GM23338 (cell line): ENCODE measurements around the gene FBXL17. TPM values are rescaled to one million over a fixed set of nuclear protein-coding genes. Genes with fewer than 3 reads are reported as not detected.

Source experiments
- ATAC-seq: fragments of 200-7000 bp; cut with Tn5 transposase; 3 replicates; pipeline ENCODE4 v1.9.1; 2020
- DNase-seq: peaks from one replicate; pipeline ENCODE4 v3.0.0-alpha.2; 2015; ENCODE audit warnings: low spot score
- H2AFZ ChIP-seq: fragments of 200-600 bp; sonication (generic); 2 replicates; pipeline ENCODE4 v1.8.0; 2016; ENCODE audit warnings: antibody characterized with exemption, mild to moderate bottlenecking, moderate library complexity
- H3F3A ChIP-seq: fragments of 200-600 bp; sonication (generic); replicated peaks from 2 replicates; pipeline ENCODE4 v1.8.0; 2017; ENCODE audit warnings: antibody characterized with exemption, mixed run types, low read depth
- H3K27ac ChIP-seq: fragments of 200-600 bp; sonication (generic); 2 replicates; pipeline ENCODE4 v1.6.1; 2016; ENCODE audit warnings: low read depth
- H3K27me3 ChIP-seq: fragments of 200-600 bp; sonication (generic); 2 replicates; pipeline ENCODE4 v1.8.0; 2016; ENCODE audit warnings: mild to moderate bottlenecking, mixed run types, moderate library complexity; ENCODE audit not compliant: insufficient read depth
- H3K36me3 ChIP-seq: fragments of 200-600 bp; sonication (generic); 2 replicates; pipeline ENCODE4 v1.8.0; 2016; ENCODE audit warnings: mild to moderate bottlenecking; ENCODE audit not compliant: insufficient read depth
- H3K4me1 ChIP-seq: fragments of 200-600 bp; sonication (generic); 2 replicates; pipeline ENCODE4 v1.8.0; 2016; ENCODE audit warnings: mild to moderate bottlenecking, moderate library complexity; ENCODE audit not compliant: insufficient read depth
- H3K4me2 ChIP-seq: fragments of 200-600 bp; sonication (generic); 2 replicates; pipeline ENCODE4 v1.7.1; 2017; ENCODE audit warnings: mixed run types
- H3K4me3 ChIP-seq: fragments of 200-600 bp; sonication (generic); 2 replicates; pipeline ENCODE4 v1.6.1; 2016; ENCODE audit warnings: mixed run types
- H3K79me2 ChIP-seq: fragments of 200-600 bp; sonication (generic); replicated peaks from 2 replicates; pipeline ENCODE4 v1.8.0; 2017; ENCODE audit warnings: mild to moderate bottlenecking; ENCODE audit not compliant: insufficient read depth
- H3K9me2 ChIP-seq: fragments of 200-600 bp; sonication (generic); 2 replicates; pipeline ENCODE4 v1.8.0; 2017; ENCODE audit not compliant: insufficient read depth
- H4K20me1 ChIP-seq: fragments of 200-600 bp; sonication (generic); replicated peaks from 2 replicates; pipeline ENCODE4 v1.8.0; 2017; ENCODE audit warnings: mild to moderate bottlenecking; ENCODE audit not compliant: insufficient read depth
- H3K27ac Mint-ChIP-seq: 2 replicates; pipeline ENCODE4 v1.8.0; 2020; ENCODE audit warnings: inconsistent platforms, mild to moderate bottlenecking, moderate library complexity, mixed read lengths
- H3K27me3 Mint-ChIP-seq: 3 replicates; pipeline ENCODE4 v1.8.0; 2022; ENCODE audit warnings: low read depth, mild to moderate bottlenecking, moderate library complexity, mixed read lengths, inconsistent platforms; ENCODE audit not compliant: insufficient read depth, poor library complexity
- H3K36me3 Mint-ChIP-seq: 3 replicates; pipeline ENCODE4 v1.8.0; 2021; ENCODE audit warnings: low read depth, mild to moderate bottlenecking, inconsistent platforms, moderate library complexity, mixed read lengths
- H3K4me1 Mint-ChIP-seq: 3 replicates; pipeline ENCODE4 v1.8.0; 2020; ENCODE audit warnings: mild to moderate bottlenecking, inconsistent platforms, mixed read lengths
- H3K4me3 Mint-ChIP-seq: 3 replicates; pipeline ENCODE4 v1.8.0; 2021; ENCODE audit warnings: moderate library complexity, mild to moderate bottlenecking, inconsistent platforms, mixed read lengths
- H3K9me3 Mint-ChIP-seq: 3 replicates; pipeline ENCODE4 v1.8.0; 2020; ENCODE audit warnings: moderate library complexity, mild to moderate bottlenecking, inconsistent platforms, mixed read lengths
- CREB1 ChIP-seq: fragments of 250-450 bp; sonication (Bioruptor Pico); IDR thresholded peaks from 2 replicates; pipeline ENCODE4 v1.5.0; 2020; ENCODE audit warnings: low read depth, mild to moderate bottlenecking, moderate library complexity
- CTCF ChIP-seq, 2 experiments: fragments of 200-600 bp in 1 of 2; sonication (generic) in 1 of 2; conservative IDR thresholded peaks; 2 replicates each; pipeline versions ENCODE4 v1.5.1 to v1.6.1; 2016 to 2017; ENCODE audit warnings: antibody characterized with exemption in 2 of 2, low read depth in 2 of 2, mild to moderate bottlenecking in 2 of 2, moderate library complexity in 1 of 2
- ETS1 ChIP-seq: IDR thresholded peaks from 2 replicates; pipeline ENCODE4 v1.6.1; 2016; ENCODE audit warnings: antibody characterized with exemption
- EZH2 ChIP-seq: fragments of 200-600 bp; sonication (generic); IDR thresholded peaks from one replicate; pipeline ENCODE4 v1.8.0; 2017; ENCODE audit warnings: antibody characterized with exemption, mild to moderate bottlenecking, low read depth; ENCODE audit not compliant: unreplicated experiment
- EZH2phosphoT487 ChIP-seq: fragments of 200-600 bp; sonication (generic); IDR thresholded peaks from one replicate; pipeline ENCODE4 v1.8.1; 2018; ENCODE audit warnings: antibody characterized with exemption; ENCODE audit not compliant: unreplicated experiment
- NANOG ChIP-seq: IDR thresholded peaks from 2 replicates; pipeline ENCODE4 v1.6.1; 2016; ENCODE audit warnings: antibody characterized with exemption, borderline replicate concordance
- POLR2AphosphoS5 ChIP-seq: IDR thresholded peaks from 2 replicates; pipeline ENCODE4 v1.6.1; 2016; ENCODE audit warnings: antibody characterized with exemption, low read depth
- REST ChIP-seq: IDR thresholded peaks from one replicate; pipeline ENCODE4 v1.6.1; 2018; ENCODE audit warnings: antibody characterized with exemption; ENCODE audit not compliant: unreplicated experiment
- STAT1 ChIP-seq: IDR thresholded peaks from one replicate; pipeline ENCODE4 v1.6.1; 2016; ENCODE audit warnings: antibody characterized with exemption; ENCODE audit not compliant: unreplicated experiment
- ZNF331 ChIP-seq: fragments of 250-450 bp; sonication (Bioruptor Pico); IDR thresholded peaks from 2 replicates; pipeline ENCODE4 v1.5.0; 2020; ENCODE audit warnings: low read depth, mild to moderate bottlenecking, moderate library complexity
- polyA plus RNA-seq: library from polyadenylated mRNA; unstranded; fragments of >200 nt; fragmentation: Nextera tagmentation; extraction: Ambion mirVana; gene quantifications from 2 replicates; pipeline ENCODE4 v1.2.1, GENCODE V29; 2016
- total RNA-seq: library from RNA; depleted of rRNA; stranded (reverse); fragments of >200 nt; shearing (Covaris generic); gene quantifications from 2 replicates; pipeline ENCODE4 v1.2.3, GENCODE V29; 2014
- TF ChIP-seq, protein P1 (sequence below): fragments of 250-450 bp; sonication (Bioruptor Pico); IDR thresholded peaks from 2 replicates; pipeline ENCODE4 v1.5.0; 2020; ENCODE audit warnings: mild to moderate bottlenecking, moderate library complexity

The FBXL17 gene
- total and polyA plus RNA-seq, 2 experiments from 2014 or later, result 2.0 to 2.7 TPM

GRCh38 chr5:107958861-107959260 is 423.0 kb downstream of the FBXL17 start:
- Histone ChIP-seq H3K9me2 (no peaks in the 10 kb centered on the region), H3K79me2 (no peaks in the 10 kb centered on the region), H3K36me3 (no peaks in the 10 kb centered on the region), H3K4me1 (no peaks in the 10 kb centered on the region), H2AFZ (no peak overlapping the region), H4K20me1 (no peaks in the 10 kb centered on the region), H3K27ac (no peak overlapping the region), H3K27me3 (no peaks in the 10 kb centered on the region), H3K4me2 (no peak overlapping the region), H3K4me3 (no peak overlapping the region), H3F3A (no peaks in the 10 kb centered on the region)
- Mint-ChIP-seq H3K27me3 (no peaks in the 10 kb centered on the region), H3K27ac (no peak overlapping the region), H3K9me3 (no peaks in the 10 kb centered on the region; the same call in 2 of the 3 replicates), H3K4me1 (peaks cover 4% of the 10 kb centered on the region), H3K36me3 (no peaks in the 10 kb centered on the region), H3K4me3 (no peak overlapping the region)
- no peak for TF ChIP-seq CTCF (conservative IDR thresholded peaks at IDR 0.05; ENCODE audit: low read depth in 2 of 2)
- no peak for TF ChIP-seq POLR2AphosphoS5
- no peak for TF ChIP-seq ETS1
- no peak for TF ChIP-seq EZH2
- no peak for TF ChIP-seq STAT1
- TF ChIP-seq, protein P1, sequence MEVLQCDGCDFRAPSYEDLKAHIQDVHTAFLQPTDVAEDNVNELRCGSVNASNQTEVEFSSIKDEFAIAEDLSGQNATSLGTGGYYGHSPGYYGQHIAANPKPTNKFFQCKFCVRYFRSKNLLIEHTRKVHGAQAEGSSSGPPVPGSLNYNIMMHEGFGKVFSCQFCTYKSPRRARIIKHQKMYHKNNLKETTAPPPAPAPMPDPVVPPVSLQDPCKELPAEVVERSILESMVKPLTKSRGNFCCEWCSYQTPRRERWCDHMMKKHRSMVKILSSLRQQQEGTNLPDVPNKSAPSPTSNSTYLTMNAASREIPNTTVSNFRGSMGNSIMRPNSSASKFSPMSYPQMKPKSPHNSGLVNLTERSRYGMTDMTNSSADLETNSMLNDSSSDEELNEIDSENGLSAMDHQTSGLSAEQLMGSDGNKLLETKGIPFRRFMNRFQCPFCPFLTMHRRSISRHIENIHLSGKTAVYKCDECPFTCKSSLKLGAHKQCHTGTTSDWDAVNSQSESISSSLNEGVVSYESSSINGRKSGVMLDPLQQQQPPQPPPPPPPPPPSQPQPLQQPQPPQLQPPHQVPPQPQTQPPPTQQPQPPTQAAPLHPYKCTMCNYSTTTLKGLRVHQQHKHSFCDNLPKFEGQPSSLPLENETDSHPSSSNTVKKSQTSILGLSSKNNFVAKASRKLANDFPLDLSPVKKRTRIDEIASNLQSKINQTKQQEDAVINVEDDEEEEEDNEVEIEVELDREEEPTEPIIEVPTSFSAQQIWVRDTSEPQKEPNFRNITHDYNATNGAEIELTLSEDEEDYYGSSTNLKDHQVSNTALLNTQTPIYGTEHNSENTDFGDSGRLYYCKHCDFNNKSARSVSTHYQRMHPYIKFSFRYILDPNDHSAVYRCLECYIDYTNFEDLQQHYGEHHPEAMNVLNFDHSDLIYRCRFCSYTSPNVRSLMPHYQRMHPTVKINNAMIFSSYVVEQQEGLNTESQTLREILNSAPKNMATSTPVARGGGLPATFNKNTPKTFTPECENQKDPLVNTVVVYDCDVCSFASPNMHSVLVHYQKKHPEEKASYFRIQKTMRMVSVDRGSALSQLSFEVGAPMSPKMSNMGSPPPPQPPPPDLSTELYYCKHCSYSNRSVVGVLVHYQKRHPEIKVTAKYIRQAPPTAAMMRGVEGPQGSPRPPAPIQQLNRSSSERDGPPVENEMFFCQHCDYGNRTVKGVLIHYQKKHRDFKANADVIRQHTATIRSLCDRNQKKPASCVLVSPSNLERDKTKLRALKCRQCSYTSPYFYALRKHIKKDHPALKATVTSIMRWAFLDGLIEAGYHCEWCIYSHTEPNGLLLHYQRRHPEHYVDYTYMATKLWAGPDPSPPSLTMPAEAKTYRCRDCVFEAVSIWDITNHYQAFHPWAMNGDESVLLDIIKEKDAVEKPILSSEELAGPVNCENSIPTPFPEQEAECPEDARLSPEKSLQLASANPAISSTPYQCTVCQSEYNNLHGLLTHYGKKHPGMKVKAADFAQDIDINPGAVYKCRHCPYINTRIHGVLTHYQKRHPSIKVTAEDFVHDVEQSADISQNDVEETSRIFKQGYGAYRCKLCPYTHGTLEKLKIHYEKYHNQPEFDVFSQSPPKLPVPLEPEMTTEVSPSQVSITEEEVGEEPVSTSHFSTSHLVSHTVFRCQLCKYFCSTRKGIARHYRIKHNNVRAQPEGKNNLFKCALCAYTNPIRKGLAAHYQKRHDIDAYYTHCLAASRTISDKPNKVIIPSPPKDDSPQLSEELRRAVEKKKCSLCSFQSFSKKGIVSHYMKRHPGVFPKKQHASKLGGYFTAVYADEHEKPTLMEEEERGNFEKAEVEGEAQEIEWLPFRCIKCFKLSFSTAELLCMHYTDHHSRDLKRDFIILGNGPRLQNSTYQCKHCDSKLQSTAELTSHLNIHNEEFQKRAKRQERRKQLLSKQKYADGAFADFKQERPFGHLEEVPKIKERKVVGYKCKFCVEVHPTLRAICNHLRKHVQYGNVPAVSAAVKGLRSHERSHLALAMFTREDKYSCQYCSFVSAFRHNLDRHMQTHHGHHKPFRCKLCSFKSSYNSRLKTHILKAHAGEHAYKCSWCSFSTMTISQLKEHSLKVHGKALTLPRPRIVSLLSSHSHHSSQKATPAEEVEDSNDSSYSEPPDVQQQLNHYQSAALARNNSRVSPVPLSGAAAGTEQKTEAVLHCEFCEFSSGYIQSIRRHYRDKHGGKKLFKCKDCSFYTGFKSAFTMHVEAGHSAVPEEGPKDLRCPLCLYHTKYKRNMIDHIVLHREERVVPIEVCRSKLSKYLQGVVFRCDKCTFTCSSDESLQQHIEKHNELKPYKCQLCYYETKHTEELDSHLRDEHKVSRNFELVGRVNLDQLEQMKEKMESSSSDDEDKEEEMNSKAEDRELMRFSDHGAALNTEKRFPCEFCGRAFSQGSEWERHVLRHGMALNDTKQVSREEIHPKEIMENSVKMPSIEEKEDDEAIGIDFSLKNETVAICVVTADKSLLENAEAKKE (CRISPR knock-in tag), result no peak
- TF ChIP-seq NANOG, result no peak
- no peak for TF ChIP-seq CREB1 (CRISPR knock-in tag)
- no peak for TF ChIP-seq REST
- TF ChIP-seq EZH2phosphoT487, result no peak
- no peak for TF ChIP-seq ZNF331
- ATAC-seq (no peak), DNase-seq (no peak)
